BLaER1 treated with 17β-estradiol and CSF1 and Interleukin-3, amounts not matched to agents 10 nM and 100 nM (cell line): Measurements from ENCODE around the gene UGDH.
"Not testable (repeated sequence)": the region's sequence is repeated elsewhere in the genome, so short reads cannot be mapped to it uniquely, and the experiment has no call there.

Source experiments
- H3K27ac ChIP-seq, 11 experiments: shearing (Covaris generic); formaldehyde crosslinking; 2 replicates each; pipeline ENCODE4 v1.8.1; 2022
- H3K27me3 ChIP-seq, 11 experiments: shearing (Covaris generic); formaldehyde crosslinking; 2 replicates each; pipeline ENCODE4 v1.8.1; 2022
- H3K36me3 ChIP-seq, 11 experiments: shearing (Covaris generic); formaldehyde crosslinking; 2 replicates each; pipeline ENCODE4 v1.8.1; 2022
- H3K4me1 ChIP-seq, 10 experiments: shearing (Covaris generic); formaldehyde crosslinking; 2 replicates each; pipeline ENCODE4 v1.8.1; 2022
- H3K4me2 ChIP-seq, 11 experiments: shearing (Covaris generic); formaldehyde crosslinking; 2 replicates each; pipeline ENCODE4 v1.8.1; 2022
- H3K4me3 ChIP-seq, 10 experiments: shearing (Covaris generic); formaldehyde crosslinking; 2 replicates each; pipeline ENCODE4 v1.8.1; 2022
- H3K9ac ChIP-seq, 11 experiments: shearing (Covaris generic); formaldehyde crosslinking; 2 replicates each; pipeline ENCODE4 v1.8.1; 2022
- H3K9me3 ChIP-seq, 11 experiments: shearing (Covaris generic); formaldehyde crosslinking; replicated peaks in 1 of 11; 2 replicates each; pipeline ENCODE4 v1.8.1; 2022
- H4K20me1 ChIP-seq, 11 experiments: shearing (Covaris generic); formaldehyde crosslinking; 2 replicates each; pipeline ENCODE4 v1.8.1; 2022
- Cebpa-rat ChIP-seq, 11 experiments: shearing (Covaris generic); IDR thresholded peaks; 2 replicates each; pipeline ENCODE4 v1.8.1; 2022

The UGDH gene

DNA sequence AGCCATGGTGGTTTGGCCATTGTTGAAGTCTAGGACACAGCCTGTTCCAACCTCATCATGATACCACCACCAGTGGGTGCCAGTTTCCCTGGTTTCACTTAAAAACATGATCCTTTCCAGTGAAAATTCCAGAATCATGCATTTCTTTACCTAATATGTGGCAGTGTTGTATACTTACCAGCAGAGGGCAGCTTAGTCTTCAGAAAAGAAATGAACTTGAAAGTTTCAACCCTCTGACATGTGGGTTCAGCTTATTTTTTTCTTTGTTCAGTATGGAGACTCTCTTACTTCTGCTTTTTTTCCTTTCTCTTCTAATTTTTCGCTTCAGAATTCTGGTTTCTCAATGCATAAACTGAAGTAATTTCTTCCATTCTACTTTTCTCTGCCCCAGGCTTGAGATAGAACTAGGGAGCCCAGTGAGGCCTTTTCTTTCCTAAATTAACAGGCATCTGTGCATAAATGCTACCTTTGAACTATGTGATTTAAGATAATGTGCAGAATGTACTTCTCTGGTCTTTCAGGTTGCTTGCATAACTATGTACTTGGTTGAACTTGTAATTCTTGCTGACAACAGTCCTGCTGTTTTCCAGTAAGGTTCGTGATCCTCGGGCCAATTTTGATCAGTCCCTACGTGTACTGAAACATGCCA, 57.7 kb downstream of the UGDH start:
- TF ChIP-seq Cebpa-rat (IDR thresholded peaks at IDR 0.05) = no peak
- Histone ChIP-seq H3K9me3 (no peaks in the 10 kb centered on the region), H3K27ac (peak overlapping the region; percentile 48 to 90 (median 79); a peak in 21 of 22 replicates), H4K20me1 (no peaks in the 10 kb centered on the region), H3K9ac (peak overlapping the region; percentile 53 to 80 (median 73); a peak in 21 of 22 replicates), H3K4me1 (peaks cover 0 to 9% (median 5%) of the 10 kb centered on the region in 10 experiments; a peak in 14 of 20 replicates), H3K36me3 (peaks cover 44 to 74% (median 55%) of the 10 kb centered on the region in 11 experiments), H3K4me2 (peak overlapping the region; percentile 8 to 81 (median 50); a peak in 16 of 22 replicates), H3K27me3 (no peaks in the 10 kb centered on the region), H3K4me3 (0 out of 20 replicates have a peak overlapping the region, but pooled peaks of 1 of the 10 experiments have one; percentile 25)

- no peak overlapping the region; a peak in 1 of 22 replicates for H3K9ac ChIP-seq
- no peaks in the 10 kb centered on the region for H3K9me3 ChIP-seq
- H3K36me3 ChIP-seq = peaks cover 53 to 83% (median 63%) of the 10 kb centered on the region in 11 experiments
- H3K4me1 ChIP-seq = peaks cover 0 to 9% (median 5%) of the 10 kb centered on the region in 10 experiments; a peak in 14 of 20 replicates
- TF ChIP-seq Cebpa-rat (IDR thresholded peaks at IDR 0.05) = no peak
- H3K27me3 ChIP-seq = no peaks in the 10 kb centered on the region
- no peak overlapping the region for H3K4me2 ChIP-seq
- H3K4me3 ChIP-seq = no peak overlapping the region
- H4K20me1 ChIP-seq = no peaks in the 10 kb centered on the region
- H3K27ac ChIP-seq = no peak overlapping the region
Measured at GRCh38 chr4:39467464-39467863, 59.8 kb downstream of the UGDH start.

GRCh38 chr4:39466747-39467146, 60.5 kb downstream of the UGDH start:
- H4K20me1 ChIP-seq = no peaks in the 10 kb centered on the region
- H3K9me3 ChIP-seq = no peaks in the 10 kb centered on the region
- H3K4me1 ChIP-seq = peaks cover 0 to 9% (median 5%) of the 10 kb centered on the region in 10 experiments; a peak in 14 of 20 replicates
- no peak overlapping the region for H3K4me2 ChIP-seq
- H3K27me3 ChIP-seq = no peaks in the 10 kb centered on the region
- peaks cover 46 to 83% (median 62%) of the 10 kb centered on the region in 11 experiments for H3K36me3 ChIP-seq
- no peak overlapping the region for H3K4me3 ChIP-seq
- peak overlapping the region in 1 of 11 experiments; percentile 10; a peak in 1 of 22 replicates for H3K9ac ChIP-seq
- TF ChIP-seq Cebpa-rat (IDR thresholded peaks at IDR 0.05) = no peak
- no peak overlapping the region for H3K27ac ChIP-seq

DNA sequence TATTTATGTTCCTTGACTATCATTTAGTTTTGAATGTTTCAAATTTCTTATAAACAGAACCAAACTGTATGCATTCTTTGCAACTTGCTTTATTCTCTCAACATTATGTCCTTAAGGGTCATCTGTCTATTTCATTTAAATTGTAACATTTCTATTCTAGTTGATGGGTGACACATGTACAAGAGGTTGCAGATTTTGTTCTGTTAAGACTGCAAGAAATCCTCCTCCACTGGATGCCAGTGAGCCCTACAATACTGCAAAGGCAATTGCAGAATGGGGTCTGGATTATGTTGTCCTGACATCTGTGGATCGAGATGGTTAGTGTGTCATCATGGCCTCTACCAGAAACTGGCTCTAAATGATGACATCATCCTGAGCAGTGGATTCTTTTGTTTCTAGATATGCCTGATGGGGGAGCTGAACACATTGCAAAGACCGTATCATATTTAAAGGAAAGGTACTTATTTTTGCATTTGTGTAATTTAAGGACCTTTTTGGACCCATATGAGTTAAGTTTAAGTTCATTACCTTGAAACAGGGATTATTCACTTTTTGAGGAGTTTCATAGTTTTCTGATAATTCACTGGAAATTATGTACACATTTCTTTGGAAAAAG, 62.2 kb downstream of the UGDH start:
- H4K20me1 ChIP-seq = no peaks in the 10 kb centered on the region
- H3K9me3 ChIP-seq = no peaks in the 10 kb centered on the region
- no peaks in the 10 kb centered on the region for H3K27me3 ChIP-seq
- H3K4me1 ChIP-seq = peaks cover 4 to 21% (median 13%) of the 10 kb centered on the region in 10 experiments; a peak in 17 of 20 replicates
- TF ChIP-seq Cebpa-rat (IDR thresholded peaks at IDR 0.05) = no peak
- H3K36me3 ChIP-seq = peaks cover 43 to 73% (median 57%) of the 10 kb centered on the region in 11 experiments
- no peak overlapping the region for H3K9ac ChIP-seq
- H3K4me2 ChIP-seq = no peak overlapping the region
- H3K4me3 ChIP-seq = no peak overlapping the region
- no peak overlapping the region for H3K27ac ChIP-seq

DNA sequence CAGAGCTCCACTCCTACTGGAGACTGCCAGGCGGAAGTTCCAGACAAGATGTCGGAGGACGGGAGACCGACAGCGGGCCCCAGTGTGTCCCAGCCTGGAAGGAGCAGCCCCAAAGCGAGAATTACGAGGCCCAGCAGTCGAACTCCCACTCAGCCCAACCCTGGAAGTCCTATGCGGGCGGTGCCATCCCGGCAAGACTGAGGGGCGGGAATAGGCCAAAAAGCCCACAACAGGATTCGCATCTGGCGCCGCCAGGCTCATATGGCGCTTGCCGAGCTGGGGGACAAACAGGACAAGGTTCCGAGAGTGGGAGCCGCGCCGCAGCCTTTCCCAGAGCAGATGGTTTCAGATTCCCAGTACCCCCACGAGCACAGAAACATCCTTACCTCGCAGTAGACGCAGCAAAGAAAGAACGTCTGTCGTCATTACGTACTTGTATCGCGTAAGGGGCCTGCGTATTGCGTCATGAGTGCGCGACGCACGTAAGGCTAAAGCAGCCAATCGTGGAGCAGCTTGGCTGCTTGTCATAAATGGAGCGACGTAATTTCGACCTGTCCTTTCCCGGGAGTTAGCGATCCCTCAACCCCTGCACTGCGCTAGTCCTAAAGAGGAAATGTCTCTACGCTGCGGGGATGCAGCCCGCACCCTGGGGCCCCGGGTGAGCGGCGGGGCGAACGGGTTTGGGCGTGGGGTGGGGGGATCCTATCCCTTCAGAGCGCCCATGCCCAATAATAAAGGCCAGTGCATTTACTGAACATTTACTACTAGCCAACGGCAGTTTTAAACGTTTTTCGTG, 68.5 kb downstream of the UGDH start, which contains the start of the genes LIAS and RPL9:
Gene LIAS (plus strand): TSS at position 552 of the 796 bp plus-strand sequence. CDS start 62 bp downstream, at position 614.
Gene RPL9 (minus strand): TSS at position 418 of the 796 bp plus-strand sequence. CDS start 483 bp downstream, outside the sequence.
- H4K20me1 ChIP-seq = peaks cover 42 to 47% (median 44%) of the 10 kb centered on the region in 11 experiments
- peaks cover 17 to 41% (median 35%) of the 10 kb centered on the region in 10 experiments for H3K4me1 ChIP-seq
- peaks cover 54 to 72% (median 65%) of the 10 kb centered on the region in 11 experiments for H3K36me3 ChIP-seq
- H3K4me3 ChIP-seq = peak within 1 kb of the TSS; percentile 75 to 87 (median 84)
- H3K27ac ChIP-seq = peak within 1 kb of the TSS; percentile 93 to 99 (median 96)
- no peaks in the 10 kb centered on the region for H3K9me3 ChIP-seq
- H3K4me2 ChIP-seq = peak within 1 kb of the TSS; percentile 78 to 98 (median 94)
- TF ChIP-seq Cebpa-rat (IDR thresholded peaks at IDR 0.05) = peak in 9 of 11 experiments; percentile 13 to 84 (median 47); a peak in 9 of 22 replicates
- H3K27me3 ChIP-seq = no peaks in the 10 kb centered on the region
- H3K9ac ChIP-seq = peak within 1 kb of the TSS; percentile 94 to 99 (median 97)

GRCh38 chr4:39458161-39458504, 69.1 kb downstream of the UGDH start:
- Histone ChIP-seq H3K27ac (peak overlapping the region; percentile 93 to 99 (median 96)), H3K36me3 (peaks cover 54 to 72% (median 65%) of the 10 kb centered on the region in 11 experiments), H3K4me1 (peaks cover 17 to 41% (median 35%) of the 10 kb centered on the region in 10 experiments), H3K4me2 (peak overlapping the region; percentile 78 to 98 (median 94)), H3K4me3 (peak overlapping the region; percentile 75 to 87 (median 84)), H4K20me1 (peaks cover 48 to 53% (median 50%) of the 10 kb centered on the region in 11 experiments), H3K9ac (peak overlapping the region; percentile 94 to 99 (median 97))
- H3K9me3 ChIP-seq, H3K27me3 ChIP-seq: not testable (repeated sequence)

DNA sequence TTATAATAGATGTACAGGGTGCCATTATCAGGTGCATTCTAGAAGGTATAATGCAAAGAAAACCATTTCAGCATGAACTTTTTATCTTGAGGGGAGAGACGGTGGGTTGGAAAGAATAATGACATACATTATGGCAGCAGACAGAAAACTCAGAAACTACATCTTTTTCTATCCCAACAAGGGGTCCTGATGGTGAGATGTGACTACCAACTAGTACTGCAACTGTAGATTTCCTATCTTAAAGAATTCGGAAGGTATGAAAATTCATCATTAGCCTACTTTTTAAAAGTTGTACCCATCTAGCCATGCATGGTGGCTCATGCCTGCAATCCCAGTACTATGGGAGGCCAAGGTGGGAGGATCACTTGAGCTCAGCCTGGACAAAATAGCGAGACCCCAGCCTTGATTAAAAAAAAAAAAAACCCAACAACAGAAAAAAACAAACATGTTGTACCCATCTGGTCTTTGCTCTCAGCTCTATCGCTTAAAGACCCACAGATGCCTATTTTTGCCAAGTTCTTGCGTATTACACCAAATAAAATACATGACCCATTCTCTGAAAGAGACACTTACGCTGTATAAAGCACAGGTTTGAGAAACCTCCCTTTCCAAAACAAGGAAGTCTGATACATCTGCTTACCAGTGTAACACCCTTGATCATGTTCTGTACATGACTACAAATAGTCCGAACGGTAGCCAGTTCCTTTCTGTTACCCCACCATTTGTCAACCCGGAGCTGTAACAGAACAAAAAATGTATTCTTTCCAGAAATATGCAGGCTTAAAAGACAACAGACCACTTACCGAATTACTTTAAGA, 70.1 kb downstream of the UGDH start:
- Histone ChIP-seq H3K4me1 (peaks cover 17 to 41% (median 35%) of the 10 kb centered on the region in 10 experiments), H3K9me3 (no peaks in the 10 kb centered on the region), H3K4me2 (peak overlapping the region; percentile 78 to 98 (median 94)), H4K20me1 (peaks cover 58 to 63% (median 60%) of the 10 kb centered on the region in 11 experiments), H3K27ac (peak overlapping the region; percentile 93 to 99 (median 96); a peak in 21 of 22 replicates), H3K36me3 (peaks cover 58 to 73% (median 67%) of the 10 kb centered on the region in 11 experiments), H3K9ac (peak overlapping the region; percentile 94 to 99 (median 97)), H3K27me3 (no peaks in the 10 kb centered on the region), H3K4me3 (peak overlapping the region; percentile 75 to 87 (median 84))
- no peak for TF ChIP-seq Cebpa-rat (IDR thresholded peaks at IDR 0.05)

DNA sequence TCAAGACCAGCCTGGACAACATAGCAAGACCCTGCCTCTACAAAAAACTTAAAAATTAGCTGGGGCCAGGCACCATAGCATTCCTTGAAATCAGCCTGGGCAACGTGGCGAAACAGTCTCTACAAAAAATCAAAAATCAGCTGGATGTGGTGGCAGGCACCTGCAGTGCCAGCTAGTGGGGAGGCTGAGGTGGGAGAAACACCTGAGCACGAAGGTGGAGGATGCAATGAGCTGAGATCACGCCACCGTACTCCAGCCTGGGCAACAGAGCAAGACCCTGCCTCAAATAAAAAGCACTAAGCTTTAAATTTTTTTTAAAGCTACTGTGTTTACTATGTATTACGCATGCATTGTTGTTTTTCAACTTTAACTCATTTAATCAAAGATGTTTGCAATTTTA, 71.8 kb downstream of the UGDH start:
- Histone ChIP-seq H3K36me3 (peaks cover 73 to 78% (median 77%) of the 10 kb centered on the region in 11 experiments), H3K4me2 (peak overlapping the region; percentile 14 to 98 (median 82); a peak in 17 of 22 replicates), H3K9me3 (no peaks in the 10 kb centered on the region), H3K4me1 (peaks cover 17 to 32% (median 29%) of the 10 kb centered on the region in 10 experiments), H3K4me3 (peak overlapping the region in 8 of 10 experiments; percentile 39 to 87 (median 84); a peak in 6 of 20 replicates), H3K27me3 (no peaks in the 10 kb centered on the region), H3K9ac (peak overlapping the region in 8 of 11 experiments; percentile 5 to 99 (median 66); a peak in 7 of 22 replicates), H3K27ac (no peak overlapping the region), H4K20me1 (peaks cover 73 to 79% (median 76%) of the 10 kb centered on the region in 11 experiments)
- no peak for TF ChIP-seq Cebpa-rat (IDR thresholded peaks at IDR 0.05)
